Neural cell (in vitro differentiated cells): Measurements from ENCODE around the gene PLEKHA5. TPM values are rescaled to one million over a fixed set of nuclear protein-coding genes. Genes with fewer than 3 reads are reported as not detected.

ENCODE experiments used
- H2AFZ ChIP-seq: fragments of 200-600, 300-800 bp; sonication (generic), shearing (Covaris generic); 2 replicates; pipeline ENCODE4 v1.6.0; 2014; ENCODE audit warnings: low read depth, mild to moderate bottlenecking, antibody characterized with exemption, low read length, moderate library complexity
- H3F3A ChIP-seq: fragments of 200-600 bp; shearing (Covaris generic); 2 replicates; pipeline ENCODE4 v1.6.1; 2016; ENCODE audit warnings: mild to moderate bottlenecking, moderate library complexity, mixed read lengths, antibody characterized with exemption, low read length; ENCODE audit not compliant: insufficient read depth, poor library complexity, severe bottlenecking
- H3K27ac ChIP-seq: fragments of 200-600, 300-800 bp; sonication (generic), shearing (Covaris generic); 2 replicates; pipeline ENCODE4 v1.5.1; 2014; ENCODE audit warnings: mild to moderate bottlenecking, low read length, moderate library complexity
- H3K27me3 ChIP-seq: fragments of 300-800, 200-600 bp; sonication (generic), shearing (Covaris generic); 2 replicates; pipeline ENCODE4 v1.6.0; 2014; ENCODE audit warnings: mild to moderate bottlenecking, low read depth, low read length, moderate library complexity; ENCODE audit not compliant: insufficient read depth
- H3K36me3 ChIP-seq: fragments of 300-800, 200-600 bp; sonication (generic), shearing (Covaris generic); 2 replicates; pipeline ENCODE4 v1.5.1; 2014; ENCODE audit warnings: mild to moderate bottlenecking, antibody characterized with exemption, low read length, moderate library complexity; ENCODE audit not compliant: insufficient read depth
- H3K4me2 ChIP-seq: fragments of 300-800, 200-600 bp; sonication (generic), shearing (Covaris generic); 2 replicates; pipeline ENCODE4 v1.6.0; 2014; ENCODE audit warnings: mild to moderate bottlenecking, low read length
- H3K4me3 ChIP-seq: fragments of 300-800, 200-600 bp; sonication (generic), shearing (Covaris generic); 2 replicates; pipeline ENCODE4 v1.5.1; 2014; ENCODE audit warnings: mild to moderate bottlenecking, low read length, moderate library complexity
- H3K79me2 ChIP-seq: fragments of 200-600 bp; shearing (Covaris generic); replicated peaks from 2 replicates; pipeline ENCODE4 v1.6.0; 2014; ENCODE audit warnings: mild to moderate bottlenecking, low read length, moderate library complexity; ENCODE audit not compliant: insufficient read depth
- H3K9ac ChIP-seq: fragments of 300-800, 200-600 bp; sonication (generic), shearing (Covaris generic); 2 replicates; pipeline ENCODE4 v1.6.1; 2016; ENCODE audit warnings: mild to moderate bottlenecking, low read length, mixed read lengths
- H3K9me2 ChIP-seq: fragments of 200-600 bp; shearing (Covaris generic); 2 replicates; pipeline ENCODE4 v1.6.1; 2016; ENCODE audit warnings: mild to moderate bottlenecking, low read length, mixed read lengths; ENCODE audit not compliant: insufficient read depth
- H3K9me3 ChIP-seq: fragments of 200-600, 300-800 bp; sonication (generic), shearing (Covaris generic); 2 replicates; pipeline ENCODE4 v1.6.1; 2016; ENCODE audit warnings: mild to moderate bottlenecking, mixed run types, low read length, moderate library complexity, mixed read lengths
- H4K20me1 ChIP-seq: fragments of 200-600 bp; shearing (Covaris generic); 2 replicates; pipeline ENCODE4 v1.6.1; 2016; ENCODE audit warnings: mild to moderate bottlenecking, mixed run types; ENCODE audit not compliant: insufficient read depth
- CTCF ChIP-seq: fragments of 450-650 bp; IDR thresholded peaks from 2 replicates; pipeline ENCODE4 v1.5.1; 2014; ENCODE audit warnings: antibody characterized with exemption, mild to moderate bottlenecking, moderate library complexity; ENCODE audit not compliant: poor library complexity, severe bottlenecking
- EP300 ChIP-seq: fragments of 450-650 bp; conservative IDR thresholded peaks from 2 replicates; pipeline ENCODE4 v1.6.1; 2014; ENCODE audit warnings: antibody characterized with exemption, mild to moderate bottlenecking, moderate library complexity; ENCODE audit not compliant: poor library complexity, severe bottlenecking
- EZH2 ChIP-seq: fragments of 200-600, 300-800 bp; shearing (Covaris generic), sonication (generic); IDR thresholded peaks from 2 replicates; pipeline ENCODE4 v1.6.1; 2014; ENCODE audit warnings: antibody characterized with exemption, low read length, borderline replicate concordance, mild to moderate bottlenecking; ENCODE audit not compliant: insufficient read depth, poor library complexity, severe bottlenecking
- MXI1 ChIP-seq: fragments of 450-650 bp; conservative IDR thresholded peaks from 2 replicates; pipeline ENCODE4 v1.6.1; 2014; ENCODE audit warnings: antibody characterized with exemption, mild to moderate bottlenecking; ENCODE audit not compliant: poor library complexity, severe bottlenecking
- POLR2AphosphoS5 ChIP-seq: IDR thresholded peaks from 2 replicates; pipeline ENCODE4 v1.6.1; 2012
- RAD21 ChIP-seq: fragments of 450-650 bp; conservative IDR thresholded peaks from 2 replicates; pipeline ENCODE4 v1.6.1; 2014; ENCODE audit warnings: antibody characterized with exemption, mild to moderate bottlenecking, moderate library complexity
- REST ChIP-seq: IDR thresholded peaks from 2 replicates; pipeline ENCODE4 v1.6.1; 2012; ENCODE audit warnings: borderline replicate concordance
- SMC3 ChIP-seq: fragments of 450-650 bp; conservative IDR thresholded peaks from 2 replicates; pipeline ENCODE4 v1.6.1; 2014; ENCODE audit warnings: antibody characterized with exemption, mild to moderate bottlenecking, moderate library complexity; ENCODE audit not compliant: poor library complexity
- TAF1 ChIP-seq: IDR thresholded peaks from 2 replicates; pipeline ENCODE4 v1.6.1; 2012; ENCODE audit warnings: low read depth
- polyA plus RNA-seq: library from polyadenylated mRNA; depleted of rRNA; stranded (reverse); fragments of >200 nt; gene quantifications from 2 replicates; pipeline ENCODE4 v1.2.3, GENCODE V29; 2014

PLEKHA5 gene
- polyA plus RNA-seq, 1 donor from 2014 or later, result 130 TPM

GRCh38 chr12:19298836-19299605, 169.5 kb downstream of the PLEKHA5 start:
- no peak overlapping the region for H3K4me2 ChIP-seq
- no peaks in the 10 kb centered on the region for H3K9me3 ChIP-seq
- no peaks in the 10 kb centered on the region for H3F3A ChIP-seq

GRCh38 chr12:19299765-19300164, 170.2 kb downstream of the PLEKHA5 start:
- no peaks in the 10 kb centered on the region for H3K9me2 ChIP-seq
- H3K4me2 ChIP-seq, result no peak overlapping the region
- no peaks in the 10 kb centered on the region for H3K27me3 ChIP-seq
- H3K9me3 ChIP-seq, result no peaks in the 10 kb centered on the region
- peaks cover 13% of the 10 kb centered on the region for H3K36me3 ChIP-seq
- no peak overlapping the region for H3K27ac ChIP-seq
- H3K9ac ChIP-seq, result no peak overlapping the region
- H3F3A ChIP-seq, result no peaks in the 10 kb centered on the region
- TF ChIP-seq REST, result no peak
- no peak for TF ChIP-seq TAF1
- TF ChIP-seq EZH2, result no peak
- TF ChIP-seq MXI1, result no peak
- no peak for TF ChIP-seq EP300
- no peak for TF ChIP-seq POLR2AphosphoS5
- no peak overlapping the region for H2AFZ ChIP-seq
- no peak overlapping the region for H3K4me3 ChIP-seq
- no peaks in the 10 kb centered on the region for H4K20me1 ChIP-seq
- no peaks in the 10 kb centered on the region for H3K79me2 ChIP-seq

More at GRCh38 chr12:19298836-19299605, 169.5 kb downstream of the PLEKHA5 start:
- TF ChIP-seq RAD21, result no peak
- no peak for TF ChIP-seq REST
- TF ChIP-seq POLR2AphosphoS5, result no peak
- TF ChIP-seq EP300, result no peak
- no peak for TF ChIP-seq SMC3
- no peak for TF ChIP-seq CTCF
- no peak for TF ChIP-seq EZH2
- TF ChIP-seq TAF1, result no peak
- TF ChIP-seq MXI1, result no peak
- Histone ChIP-seq H3K79me2 (no peaks in the 10 kb centered on the region), H3K36me3 (peaks cover 12% of the 10 kb centered on the region), H2AFZ (no peak overlapping the region), H3K4me3 (no peak overlapping the region), H3K27me3 (no peaks in the 10 kb centered on the region), H3K9ac (no peak overlapping the region), H4K20me1 (no peaks in the 10 kb centered on the region), H3K27ac (no peak overlapping the region), H3K9me2 (no peaks in the 10 kb centered on the region)
